Measurements from ENCODE around the gene KIF18A. TPM values are rescaled to one million over a fixed set of nuclear protein-coding genes. Genes with fewer than 3 reads are reported as not detected.

Gene KIF18A
- total and polyA plus RNA-seq, 2 of the 13 experiments (the other 11 are each of a cell fraction or from before 2014, with no cell fraction given): 3.4 to 14.4 TPM

- no peak for TF ChIP-seq ADNP (CRISPR knock-in tag; IDR thresholded peaks at IDR 0.05)
- no peak for TF ChIP-seq ZC3H13 (CRISPR knock-in tag; IDR thresholded peaks at IDR 0.05)
- TF ChIP-seq ZNF329 (CRISPR knock-in tag; IDR thresholded peaks at IDR 0.05; ENCODE audit: low read depth): 0 out of 2 replicates have a peak, but pooled peaks have one; percentile 54
- peak; percentile 58; the same call in 1 of the 2 replicates for TF ChIP-seq TFAP4 (IDR thresholded peaks at IDR 0.05; ENCODE audit: borderline replicate concordance, low read depth)
- peak; percentile 99 for TF ChIP-seq TFDP1 (CRISPR knock-in tag; IDR thresholded peaks at IDR 0.05; ENCODE audit: borderline replicate concordance)
- peak; percentile 55; the same call in 1 of the 2 replicates for TF ChIP-seq LCORL (IDR thresholded peaks at IDR 0.05)
- TF ChIP-seq LCORL (CRISPR knock-in tag; IDR thresholded peaks at IDR 0.05): no peak; the same call in none of the 2 replicates
- no peak for TF ChIP-seq ZNF3 (CRISPR knock-in tag; IDR thresholded peaks at IDR 0.05)
- TF ChIP-seq SIX4 (CRISPR knock-in tag; IDR thresholded peaks at IDR 0.05): 0 out of 2 replicates have a peak, but pooled peaks have one; percentile 22
- no peak for TF ChIP-seq IRX3 (CRISPR knock-in tag; IDR thresholded peaks at IDR 0.05; ENCODE audit: borderline replicate concordance, low read depth)
- TF ChIP-seq DMAP1 (CRISPR knock-in tag; IDR thresholded peaks at IDR 0.05): peak; percentile 76; the same call in 1 of the 2 replicates
- no peak for TF ChIP-seq RARG (CRISPR knock-in tag; IDR thresholded peaks at IDR 0.05; ENCODE audit: low read depth)
- TF ChIP-seq ZNF225 (CRISPR knock-in tag; IDR thresholded peaks at IDR 0.05): no peak
- TF ChIP-seq JDP2 (CRISPR knock-in tag; IDR thresholded peaks at IDR 0.05; ENCODE audit: borderline replicate concordance): no peak
- no peak for TF ChIP-seq ZNF670 (CRISPR knock-in tag; IDR thresholded peaks at IDR 0.05; ENCODE audit: borderline replicate concordance)
- no peak for TF ChIP-seq SP1 (IDR thresholded peaks at IDR 0.05)
- peak; percentile 89 for TF ChIP-seq SP1 (CRISPR knock-in tag; IDR thresholded peaks at IDR 0.05)
- TF ChIP-seq DMTF1 (CRISPR knock-in tag; IDR thresholded peaks at IDR 0.05): no peak
- peak; percentile 78 for TF ChIP-seq ZGPAT (CRISPR knock-in tag; IDR thresholded peaks at IDR 0.05)
- no peak for TF ChIP-seq ZNF577 (CRISPR knock-in tag; IDR thresholded peaks at IDR 0.05; ENCODE audit: borderline replicate concordance, low read depth)
- peak; percentile 71 for TF ChIP-seq HNRNPLL (IDR thresholded peaks at IDR 0.05; ENCODE audit: low read depth, low read length, poor library complexity, severe bottlenecking)
- no peak for TF ChIP-seq NBN (conservative IDR thresholded peaks at IDR 0.05)
- no peak for TF ChIP-seq ZNF713 (CRISPR knock-in tag; IDR thresholded peaks at IDR 0.05)
- TF ChIP-seq ZNF282 (IDR thresholded peaks at IDR 0.05; ENCODE audit: partially characterized antibody): no peak
- TF ChIP-seq ZNF383 (CRISPR knock-in tag; IDR thresholded peaks at IDR 0.05; ENCODE audit: borderline replicate concordance): no peak
Measured at GRCh38 chr11:28107750-28108618, at the start of gene KIF18A, which contains the start of gene METTL15 (continued).
